ENCODE measurements around the gene CDH23.
"Not testable (repeated sequence)": the region's sequence is repeated elsewhere in the genome, so short reads cannot be mapped to it uniquely, and the experiment has no call there.

CDH23 gene

DNA sequence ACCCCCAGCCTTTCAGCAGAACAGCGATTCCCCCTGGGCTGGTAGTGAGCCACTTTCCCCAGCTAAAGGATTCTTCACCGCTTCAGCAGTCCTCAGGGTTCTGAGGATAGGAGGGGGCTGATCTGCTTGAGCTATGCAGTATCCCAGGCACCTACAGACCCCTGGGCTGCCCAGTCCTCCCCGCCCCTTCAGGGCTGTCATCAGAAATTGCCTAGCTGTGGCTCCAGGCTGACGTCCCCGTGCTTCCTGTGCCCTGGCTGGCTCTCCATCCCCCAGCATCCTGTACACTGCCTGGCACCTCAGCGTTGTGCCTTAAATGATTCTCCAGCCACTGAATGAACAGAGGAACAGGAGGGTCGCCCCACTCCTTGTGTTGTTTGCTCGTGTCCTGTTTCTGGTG lies 38.4 kb upstream of the CDH23 start:
- Histone ChIP-seq H3F3A (ENCODE audit: insufficient read depth, low read length) (no peaks in the 10 kb centered on the region), H3K4me3 (ENCODE audit: low read length) (no peak overlapping the region), H3K9me2 (replicated peaks; ENCODE audit: insufficient read depth, low read length) (no peaks in the 10 kb centered on the region), H3K4me1 (ENCODE audit: low read length) (no peaks in the 10 kb centered on the region), H3K27me3 (replicated peaks; ENCODE audit: insufficient read depth, low read length) (no peaks in the 10 kb centered on the region), H3K79me2 (ENCODE audit: low read length) (no peaks in the 10 kb centered on the region), H3K27ac (ENCODE audit: low read length) (no peak overlapping the region), H3K4me2 (ENCODE audit: low read depth, low read length) (no peak overlapping the region), H3K9me3 (replicated peaks; ENCODE audit: insufficient read depth, low read length) (no peaks in the 10 kb centered on the region), H3K36me3 (replicated peaks; ENCODE audit: insufficient read depth, low read length) (no peaks in the 10 kb centered on the region), H2AFZ (ENCODE audit: low read length) (no peak overlapping the region), H3K9ac (ENCODE audit: low read length) (no peak overlapping the region), H4K20me1 (ENCODE audit: insufficient read depth, low read length) (no peaks in the 10 kb centered on the region)
- TF ChIP-seq EZH2phosphoT487 (IDR thresholded peaks at IDR 0.05; ENCODE audit: low read length): no peak
- no peak for TF ChIP-seq EZH2 (optimal IDR thresholded peaks at IDR 0.05; ENCODE audit: low read depth, low read length)
- TF ChIP-seq, protein P1, sequence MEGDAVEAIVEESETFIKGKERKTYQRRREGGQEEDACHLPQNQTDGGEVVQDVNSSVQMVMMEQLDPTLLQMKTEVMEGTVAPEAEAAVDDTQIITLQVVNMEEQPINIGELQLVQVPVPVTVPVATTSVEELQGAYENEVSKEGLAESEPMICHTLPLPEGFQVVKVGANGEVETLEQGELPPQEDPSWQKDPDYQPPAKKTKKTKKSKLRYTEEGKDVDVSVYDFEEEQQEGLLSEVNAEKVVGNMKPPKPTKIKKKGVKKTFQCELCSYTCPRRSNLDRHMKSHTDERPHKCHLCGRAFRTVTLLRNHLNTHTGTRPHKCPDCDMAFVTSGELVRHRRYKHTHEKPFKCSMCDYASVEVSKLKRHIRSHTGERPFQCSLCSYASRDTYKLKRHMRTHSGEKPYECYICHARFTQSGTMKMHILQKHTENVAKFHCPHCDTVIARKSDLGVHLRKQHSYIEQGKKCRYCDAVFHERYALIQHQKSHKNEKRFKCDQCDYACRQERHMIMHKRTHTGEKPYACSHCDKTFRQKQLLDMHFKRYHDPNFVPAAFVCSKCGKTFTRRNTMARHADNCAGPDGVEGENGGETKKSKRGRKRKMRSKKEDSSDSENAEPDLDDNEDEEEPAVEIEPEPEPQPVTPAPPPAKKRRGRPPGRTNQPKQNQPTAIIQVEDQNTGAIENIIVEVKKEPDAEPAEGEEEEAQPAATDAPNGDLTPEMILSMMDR (IDR thresholded peaks at IDR 0.05; ENCODE audit: low read length): no peak
- no peak for DNase-seq

DNA sequence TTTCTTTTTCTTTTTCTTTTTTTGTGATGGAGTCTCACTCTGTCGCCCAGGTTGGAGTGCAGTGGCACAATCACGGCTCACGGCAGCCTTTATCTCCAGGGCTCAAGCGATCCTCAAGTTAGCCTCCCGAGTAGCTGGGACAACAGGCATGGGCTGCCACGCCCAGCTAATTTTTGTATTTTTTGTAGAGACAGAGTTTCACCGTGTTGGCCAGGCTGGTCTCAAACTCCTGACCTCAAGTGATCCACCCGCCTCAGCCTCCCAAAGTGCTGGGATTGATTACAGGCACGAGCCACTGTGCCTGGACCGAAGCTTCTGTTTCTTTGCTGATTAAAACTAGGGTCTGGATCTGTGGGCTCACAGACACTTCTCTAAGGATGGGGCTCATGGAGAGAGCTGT lies 37.8 kb upstream of the CDH23 start:
- H3K4me1 ChIP-seq (ENCODE audit: low read length); H4K20me1 ChIP-seq (ENCODE audit: insufficient read depth, low read length); H3F3A ChIP-seq (ENCODE audit: insufficient read depth, low read length); DNase-seq; H3K9ac ChIP-seq (ENCODE audit: low read length); H3K4me3 ChIP-seq (ENCODE audit: low read length); H3K9me3 ChIP-seq (replicated peaks; ENCODE audit: insufficient read depth, low read length); H3K4me2 ChIP-seq (ENCODE audit: low read depth, low read length); H3K27me3 ChIP-seq (replicated peaks; ENCODE audit: insufficient read depth, low read length); H3K79me2 ChIP-seq (ENCODE audit: low read length); H2AFZ ChIP-seq (ENCODE audit: low read length); H3K27ac ChIP-seq (ENCODE audit: low read length); H3K9me2 ChIP-seq (replicated peaks; ENCODE audit: insufficient read depth, low read length); H3K36me3 ChIP-seq (replicated peaks; ENCODE audit: insufficient read depth, low read length): not testable (repeated sequence)

DNA sequence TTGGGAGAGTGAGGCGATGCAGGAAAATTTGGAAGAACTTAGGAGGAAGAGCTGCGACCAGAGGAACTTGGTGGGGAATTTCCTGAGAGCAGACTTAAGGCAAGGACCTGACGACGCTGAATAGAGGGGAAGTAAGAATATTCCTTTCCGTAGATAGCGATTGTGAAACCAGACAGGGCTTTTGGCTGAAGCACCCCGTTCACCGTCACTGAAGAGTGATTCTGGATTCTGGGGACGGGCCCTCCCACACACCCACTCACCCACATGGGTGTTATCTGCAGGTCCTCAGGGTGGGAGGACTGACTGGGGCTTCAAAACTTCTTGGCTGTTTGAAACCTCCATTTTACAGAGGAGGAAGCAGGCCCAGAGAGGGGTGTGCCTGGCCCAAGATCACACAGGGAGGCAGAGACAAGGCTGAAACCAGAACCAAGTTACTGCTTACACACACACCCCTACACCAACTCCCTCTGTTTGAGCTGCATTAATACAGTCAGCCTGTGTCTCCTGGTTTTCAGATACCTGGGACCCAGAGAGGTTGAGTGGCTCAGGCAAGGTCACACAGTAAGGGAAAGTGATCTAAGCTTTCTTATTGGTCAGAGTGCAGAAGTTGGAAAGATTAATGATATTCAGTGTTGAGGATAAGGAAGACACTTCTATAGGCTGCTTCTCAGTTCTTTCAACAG lies 37.2 kb upstream of the CDH23 start:
- Histone ChIP-seq H3K4me1 (ENCODE audit: low read length) (no peaks in the 10 kb centered on the region), H4K20me1 (ENCODE audit: insufficient read depth, low read length) (no peaks in the 10 kb centered on the region), H3K9me3 (replicated peaks; ENCODE audit: insufficient read depth, low read length) (no peaks in the 10 kb centered on the region), H3K36me3 (replicated peaks; ENCODE audit: insufficient read depth, low read length) (no peaks in the 10 kb centered on the region), H3K4me3 (ENCODE audit: low read length) (no peak overlapping the region), H3F3A (ENCODE audit: insufficient read depth, low read length) (no peaks in the 10 kb centered on the region), H3K4me2 (ENCODE audit: low read depth, low read length) (no peak overlapping the region), H2AFZ (ENCODE audit: low read length) (no peak overlapping the region), H3K79me2 (ENCODE audit: low read length) (no peaks in the 10 kb centered on the region), H3K9ac (ENCODE audit: low read length) (no peak overlapping the region), H3K27ac (ENCODE audit: low read length) (no peak overlapping the region), H3K9me2 (replicated peaks; ENCODE audit: insufficient read depth, low read length) (no peaks in the 10 kb centered on the region), H3K27me3 (replicated peaks; ENCODE audit: insufficient read depth, low read length) (no peaks in the 10 kb centered on the region)
- TF ChIP-seq EZH2phosphoT487 (IDR thresholded peaks at IDR 0.05; ENCODE audit: low read length): no peak
- TF ChIP-seq, protein P1 (IDR thresholded peaks at IDR 0.05; ENCODE audit: low read length): no peak
- no peak for TF ChIP-seq EZH2 (optimal IDR thresholded peaks at IDR 0.05; ENCODE audit: low read depth, low read length)
- no peak for DNase-seq

DNA sequence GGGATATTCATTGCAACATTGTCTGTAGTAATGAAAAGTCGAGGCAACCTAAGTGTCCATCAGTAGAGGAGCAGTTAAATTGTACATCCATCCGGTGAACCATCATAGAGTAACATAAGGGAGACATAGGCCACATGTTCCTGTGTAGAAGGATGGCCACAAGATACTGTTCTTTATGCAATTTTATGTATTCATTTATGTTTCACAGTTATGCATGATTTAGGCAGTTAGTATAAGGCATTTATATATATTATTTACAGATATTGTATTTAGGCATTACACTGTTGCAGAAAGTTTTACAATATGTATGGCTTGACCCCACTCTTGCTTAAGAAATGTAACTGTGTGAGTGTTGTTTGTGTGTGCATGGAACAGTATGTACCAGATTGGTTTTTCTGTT lies 36.0 kb upstream of the CDH23 start:
- Histone ChIP-seq H3K9me2 (replicated peaks; ENCODE audit: insufficient read depth, low read length) (no peaks in the 10 kb centered on the region), H3K9me3 (replicated peaks; ENCODE audit: insufficient read depth, low read length) (no peaks in the 10 kb centered on the region)

More for the DNA sequence above, 36.0 kb upstream of the CDH23 start:
- Histone ChIP-seq H3K27me3 (replicated peaks; ENCODE audit: insufficient read depth, low read length) (no peaks in the 10 kb centered on the region), H3K4me3 (ENCODE audit: low read length) (no peak overlapping the region), H4K20me1 (ENCODE audit: insufficient read depth, low read length) (no peaks in the 10 kb centered on the region), H3K4me2 (ENCODE audit: low read depth, low read length) (no peak overlapping the region), H2AFZ (ENCODE audit: low read length) (no peak overlapping the region), H3F3A (ENCODE audit: insufficient read depth, low read length) (no peaks in the 10 kb centered on the region), H3K79me2 (ENCODE audit: low read length) (no peaks in the 10 kb centered on the region), H3K9ac (ENCODE audit: low read length) (no peak overlapping the region), H3K36me3 (replicated peaks; ENCODE audit: insufficient read depth, low read length) (no peaks in the 10 kb centered on the region), H3K4me1 (ENCODE audit: low read length) (no peaks in the 10 kb centered on the region), H3K27ac (ENCODE audit: low read length) (no peak overlapping the region)
- TF ChIP-seq EZH2 (optimal IDR thresholded peaks at IDR 0.05; ENCODE audit: low read depth, low read length): no peak
- TF ChIP-seq, protein P1 (IDR thresholded peaks at IDR 0.05; ENCODE audit: low read length): no peak
- TF ChIP-seq EZH2phosphoT487 (IDR thresholded peaks at IDR 0.05; ENCODE audit: low read length): no peak
- DNase-seq: no peak

All from MM.1S (cell line).